A204.1 (cell line): ENCODE results near the gene PAK6.

Experiments
- FAIRE-seq: peaks from 2 replicates; lab custom pipeline; 2012; peaks lifted over from hg19 to GRCh38; lab: Jason Lieb, UNC

Gene PAK6

DNA sequence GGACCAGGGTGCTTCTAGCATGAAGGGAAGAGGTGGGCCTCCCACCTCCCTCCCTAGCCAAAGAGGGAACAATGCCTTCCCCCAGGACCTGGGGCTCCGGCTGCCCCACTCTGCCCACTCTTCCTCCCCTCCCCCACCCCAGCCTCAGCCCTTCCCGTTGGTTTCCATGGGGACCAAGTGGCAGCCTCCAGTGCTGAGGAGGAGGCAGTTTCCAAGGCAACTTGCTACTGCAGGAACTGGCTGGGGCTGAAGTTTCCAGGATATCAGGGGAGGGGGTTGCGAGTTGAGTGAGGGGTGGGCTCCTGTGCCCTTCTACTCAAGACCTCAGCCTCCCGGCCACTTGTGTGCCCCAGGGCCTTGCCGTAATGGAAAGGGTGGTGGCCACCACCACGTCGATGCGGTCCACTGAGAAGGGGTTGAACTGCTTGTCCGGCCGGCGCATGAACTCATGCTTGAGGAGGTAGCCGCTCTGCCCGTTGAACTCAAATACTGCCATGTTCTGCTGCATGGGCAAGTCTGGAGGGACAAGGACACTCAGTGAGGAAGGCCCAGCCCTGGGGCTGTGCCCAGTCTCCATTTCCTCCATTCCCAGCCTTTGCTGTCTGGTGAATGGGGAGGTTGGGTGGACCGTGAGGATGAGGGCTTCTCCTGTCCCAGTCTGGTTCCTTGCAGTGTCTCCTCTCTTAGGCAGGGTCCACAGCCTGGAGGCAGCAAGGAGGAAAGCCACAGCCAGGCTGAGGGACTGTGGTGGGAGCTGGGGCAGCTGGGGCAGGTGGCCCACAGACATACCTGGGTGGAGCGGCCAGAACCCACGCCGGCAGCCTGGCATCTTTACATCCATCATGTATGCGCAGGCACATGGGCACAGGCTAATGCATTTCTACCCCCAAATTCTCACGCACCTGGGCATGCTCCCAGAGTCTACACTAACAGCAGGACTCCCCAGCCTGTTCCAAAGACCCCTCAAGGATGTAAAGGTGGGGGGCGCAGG lies 55.3 kb downstream of the PAK6 start:
- no peak for FAIRE-seq

DNA sequence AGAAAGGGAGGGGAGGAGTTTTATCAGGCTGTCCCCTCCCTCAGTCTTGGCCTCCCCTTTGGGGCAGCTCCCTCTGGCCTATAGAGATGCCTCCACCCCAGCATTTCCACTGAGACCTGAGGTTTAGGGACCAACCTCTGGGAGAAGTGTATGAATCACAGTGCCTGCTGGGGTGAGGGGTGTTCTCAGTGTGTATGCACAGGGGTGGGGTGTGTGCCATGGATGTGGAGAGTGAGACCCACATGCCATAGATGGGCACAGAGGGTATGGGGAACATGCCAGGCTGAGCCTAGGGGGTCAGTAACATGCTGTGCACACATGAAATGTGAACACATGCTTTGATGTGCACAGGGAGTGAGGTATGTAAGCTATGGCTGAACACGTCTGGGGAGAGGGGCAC lies 56.4 kb downstream of the PAK6 start:
- no peak for FAIRE-seq

DNA sequence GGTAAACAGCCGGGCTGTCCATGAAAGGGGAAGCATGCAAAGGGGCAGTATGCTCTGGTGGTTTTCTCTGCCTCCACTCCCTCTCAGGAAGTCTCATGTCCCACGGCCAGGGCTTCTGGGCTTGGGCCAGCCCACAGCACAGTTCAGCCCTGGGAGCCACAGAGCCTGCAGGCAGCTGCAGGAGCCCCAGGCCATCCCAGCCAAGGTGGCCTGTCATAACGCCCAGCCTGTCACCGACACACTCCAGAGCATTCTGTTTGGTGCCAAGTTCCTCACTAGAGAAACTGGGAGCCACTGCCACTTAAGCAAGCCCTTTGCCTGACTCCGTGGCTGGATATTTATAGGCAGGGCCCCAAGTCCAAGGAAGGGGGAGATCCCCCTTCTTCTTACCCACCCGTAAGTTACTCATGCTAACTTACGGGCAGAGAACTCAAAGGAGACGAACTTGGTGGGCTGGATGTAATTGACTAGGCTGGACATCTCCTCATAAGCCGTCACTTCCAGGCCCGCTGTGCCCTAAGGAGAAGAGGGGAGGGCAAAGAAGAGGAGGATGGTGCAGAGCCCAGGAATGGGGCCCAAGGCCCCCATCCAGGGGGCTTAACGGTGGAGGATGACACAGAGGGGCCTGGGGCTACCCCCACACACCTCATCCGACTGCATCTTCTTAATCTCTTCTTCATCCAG lies 57.2 kb downstream of the PAK6 start:
- FAIRE-seq, result no peak

DNA sequence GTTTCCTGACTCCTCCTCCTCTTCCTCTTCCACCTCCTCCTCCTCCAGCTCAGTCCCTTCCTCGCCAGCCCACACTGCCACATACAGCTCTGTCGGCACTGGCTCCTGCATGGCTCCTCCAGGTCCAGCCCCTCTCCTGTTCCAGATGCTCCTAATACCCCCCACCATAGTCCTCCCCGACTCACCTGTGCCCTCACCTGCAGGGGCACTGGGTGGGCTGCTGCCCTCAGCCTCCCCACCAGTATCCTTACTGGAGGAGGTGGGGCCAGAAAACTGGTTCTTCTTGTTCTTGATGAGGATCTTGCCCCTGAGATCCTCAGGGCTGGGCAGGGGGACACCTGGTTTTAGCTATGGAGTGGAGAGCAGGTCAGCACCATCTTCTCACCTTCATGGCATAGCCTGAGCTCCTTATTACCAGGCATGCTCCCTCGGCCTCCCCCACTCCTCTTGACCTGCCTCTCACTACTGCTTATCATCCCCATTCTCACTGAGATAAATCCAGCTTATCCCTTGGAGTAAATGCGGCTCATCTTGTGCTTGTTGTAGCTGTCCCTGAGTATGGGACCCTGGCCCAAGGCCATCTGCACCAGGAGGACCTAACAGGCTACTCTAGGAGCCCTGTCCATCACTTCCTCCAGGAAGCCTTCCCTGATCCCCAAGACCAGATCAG lies 57.8 kb downstream of the PAK6 start:
- no peak for FAIRE-seq

DNA sequence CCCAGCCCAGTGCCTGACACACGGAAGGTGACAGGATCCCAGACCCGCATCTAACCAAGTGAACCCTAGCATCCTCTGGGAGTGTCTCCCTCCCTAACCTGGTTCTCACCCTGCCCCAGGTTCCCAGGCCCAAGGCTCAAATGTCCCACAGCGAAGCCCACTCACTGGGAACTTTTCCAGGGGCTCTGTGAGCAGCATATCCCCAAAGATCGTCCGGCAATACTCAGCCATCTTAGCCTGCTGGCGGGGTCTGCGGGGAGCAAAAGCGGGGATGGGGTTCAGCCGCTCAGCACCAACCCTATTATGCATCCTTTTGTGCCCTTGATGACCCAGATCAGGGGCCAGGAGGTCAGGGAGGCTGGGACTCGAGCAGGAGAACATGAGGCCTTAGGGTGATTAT lies 58.5 kb downstream of the PAK6 start:
- FAIRE-seq, result no peak

- FAIRE-seq, result no peak
Observed at GRCh38 chr15:40298216-40298935, 59.5 kb downstream of the PAK6 start.

DNA sequence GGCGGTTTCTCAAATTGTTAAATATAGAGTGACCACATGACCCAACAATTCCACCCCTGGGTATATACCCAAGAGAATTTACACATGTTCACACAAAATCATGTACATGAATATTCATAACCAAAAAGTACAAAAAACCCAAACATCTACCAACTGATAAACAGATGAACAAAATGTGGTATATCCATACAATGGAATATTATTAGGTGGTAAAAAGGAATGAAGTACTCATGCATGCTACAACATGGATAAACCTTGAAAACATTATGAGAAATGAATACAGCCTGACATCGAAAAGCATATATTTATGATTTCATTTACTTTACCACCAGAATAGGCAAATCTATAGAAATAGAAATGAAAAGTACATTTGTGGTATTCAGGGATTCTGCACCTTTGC lies 61.5 kb downstream of the PAK6 start:
- no peak for FAIRE-seq

DNA sequence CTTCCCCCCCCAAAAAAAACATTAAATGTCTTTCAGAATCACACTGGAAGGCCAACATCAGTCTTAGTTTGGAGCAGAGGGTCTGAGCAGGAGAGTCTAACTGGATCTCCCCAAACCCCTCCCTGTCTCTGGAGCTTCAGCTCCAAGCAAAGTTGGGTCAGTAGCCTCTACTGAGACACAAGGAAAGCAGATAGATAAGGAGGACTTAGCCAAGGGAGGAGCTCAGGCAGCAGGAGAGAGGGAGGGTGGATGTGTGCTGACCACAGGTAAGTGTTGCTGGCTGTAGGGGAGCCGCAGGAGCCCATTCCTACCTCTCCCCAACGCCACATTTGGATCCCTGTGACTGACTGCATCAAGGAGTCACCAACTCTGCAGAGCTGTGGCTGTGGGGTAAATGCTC lies 61.9 kb downstream of the PAK6 start:
- no peak for FAIRE-seq

GRCh38 chr15:40301467-40302179 lies 62.8 kb downstream of the PAK6 start:
- no peak for FAIRE-seq

DNA sequence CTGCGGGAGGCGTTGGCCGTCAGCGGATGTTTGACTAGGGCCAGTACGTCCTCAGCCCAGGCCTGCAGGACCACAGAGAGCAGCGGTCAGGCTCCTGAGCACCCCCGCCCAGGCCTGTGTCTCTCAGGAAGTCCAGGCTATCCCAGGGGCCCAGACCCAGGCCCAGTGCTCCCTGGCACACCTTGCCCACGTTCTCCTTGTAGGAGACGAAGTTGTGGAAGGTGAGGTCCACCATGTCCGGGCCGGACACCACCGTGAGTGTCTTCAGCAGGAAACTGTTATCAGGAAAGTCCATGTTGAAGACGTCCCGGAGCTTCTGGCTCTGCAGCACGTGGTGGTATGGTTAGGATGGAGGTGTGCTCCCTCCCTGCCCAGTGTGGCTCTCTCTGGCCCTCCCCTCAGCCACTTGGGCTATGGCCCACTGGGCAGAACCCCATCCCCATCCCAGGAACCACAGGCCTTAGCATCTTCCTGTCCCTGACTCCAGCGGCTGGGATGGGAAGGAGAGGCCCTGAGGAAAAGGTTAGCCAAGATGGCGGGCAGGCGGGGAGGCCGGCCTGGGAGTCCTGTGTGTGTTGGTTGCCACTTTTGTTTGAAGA lies 63.5 kb downstream of the PAK6 start:
- no peak for FAIRE-seq

DNA sequence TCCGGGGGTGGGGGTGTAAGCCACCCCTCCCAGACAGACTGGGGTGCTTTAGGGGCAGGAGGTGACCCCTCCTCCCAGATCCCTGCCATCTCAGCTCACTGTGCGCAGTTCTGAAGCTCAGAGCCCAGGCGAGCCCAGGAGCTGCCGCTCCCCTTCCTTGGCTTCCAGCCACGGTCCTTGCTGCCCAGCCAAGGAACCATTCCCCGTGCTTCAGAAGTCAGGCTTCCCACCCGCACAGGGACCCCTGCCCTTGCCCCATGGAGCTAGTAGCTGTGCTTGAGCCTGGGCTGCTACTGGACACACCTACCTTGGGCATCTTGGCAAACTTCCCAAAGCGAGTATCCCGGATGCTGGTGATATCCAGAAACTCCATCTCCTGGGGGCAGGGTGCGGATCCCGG lies 64.1 kb downstream of the PAK6 start:
- FAIRE-seq, result no peak

- FAIRE-seq, result no peak
Observed at GRCh38 chr15:40303576-40303975, 64.7 kb downstream of the PAK6 start.

GRCh38 chr15:40305281-40305680 lies 66.4 kb downstream of the PAK6 start:
- FAIRE-seq, result no peak

- FAIRE-seq, result no peak
Observed at GRCh38 chr15:40306371-40306770, 67.5 kb downstream of the PAK6 start.

- FAIRE-seq, result no peak
Observed at GRCh38 chr15:40306908-40307307, 68.0 kb downstream of the PAK6 start.

- FAIRE-seq, result no peak
Observed at GRCh38 chr15:40307421-40308211, 68.8 kb downstream of the PAK6 start, which contains the start of gene PLCB2. Gene PLCB2, minus strand, starts transcription at chr15:40307935. Its CDS starts 263 bp downstream, at chr15:40307672.

- no peak for FAIRE-seq
Observed at GRCh38 chr15:40309344-40309862, 70.5 kb downstream of the PAK6 start.

GRCh38 chr15:40310001-40310959 lies 71.4 kb downstream of the PAK6 start:
- FAIRE-seq, result no peak

DNA sequence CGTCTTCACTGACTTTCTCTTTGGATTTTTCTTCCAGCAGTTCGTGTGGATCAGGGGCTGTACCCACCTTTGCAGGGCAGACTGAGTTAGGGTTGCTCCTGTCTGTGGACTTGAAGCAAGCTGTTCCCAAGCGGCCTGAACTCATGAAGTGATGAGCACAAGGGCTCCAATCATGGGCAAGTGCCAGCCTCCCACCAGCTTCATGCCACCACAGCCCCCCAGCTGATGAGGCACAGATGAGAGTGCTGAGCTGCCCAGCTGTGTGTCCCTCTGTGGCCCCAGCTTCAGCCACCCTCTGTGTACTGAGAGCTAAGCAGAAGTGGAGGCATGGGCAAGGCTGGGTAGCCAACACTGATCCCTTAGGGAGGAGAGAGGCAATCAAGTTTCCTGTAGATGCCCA lies 72.1 kb downstream of the PAK6 start:
- FAIRE-seq, result no peak
